TTC549 (cell line): ENCODE measurements around the gene CMAS.
"Not testable (repeated sequence)": the region's sequence is repeated elsewhere in the genome, so short reads cannot be mapped to it uniquely, and the experiment has no call there.

ENCODE experiments used
- FAIRE-seq: peaks from 2 replicates; lab custom pipeline; 2012; peaks lifted over from hg19 to GRCh38; lab: Jason Lieb, UNC

Gene CMAS

GRCh38 chr12:22046090-22046967 is at the start of gene CMAS:
Gene CMAS (plus strand): TSS chr12:22046218. CDS start chr12:22046304, 86 bp downstream.
- no peak for FAIRE-seq

GRCh38 chr12:21998295-21998694 is 47.7 kb upstream of the CMAS start:
- no peak for FAIRE-seq

- FAIRE-seq = no peak
Measured at GRCh38 chr12:21998782-21999181, 47.2 kb upstream of the CMAS start.

- FAIRE-seq = no peak
Measured at GRCh38 chr12:22002430-22002829, 43.6 kb upstream of the CMAS start.

- not testable (repeated sequence) for FAIRE-seq
Measured at GRCh38 chr12:22007794-22008193, 38.2 kb upstream of the CMAS start.

- FAIRE-seq = no peak
Measured at GRCh38 chr12:22008196-22008595, 37.8 kb upstream of the CMAS start.

GRCh38 chr12:22014041-22014782 is 31.8 kb upstream of the CMAS start:
- no peak for FAIRE-seq

- no peak for FAIRE-seq
Measured at GRCh38 chr12:22014783-22015144, 31.3 kb upstream of the CMAS start.

- FAIRE-seq = no peak
Measured at GRCh38 chr12:22016982-22017381, 29.0 kb upstream of the CMAS start.

GRCh38 chr12:22018860-22019259 is 27.2 kb upstream of the CMAS start:
- no peak for FAIRE-seq

GRCh38 chr12:22023489-22023888 is 22.5 kb upstream of the CMAS start:
- FAIRE-seq = not testable (repeated sequence)

GRCh38 chr12:22029491-22029890 is 16.5 kb upstream of the CMAS start:
- FAIRE-seq = no peak

- FAIRE-seq = no peak
Measured at GRCh38 chr12:22029991-22030390, 16.0 kb upstream of the CMAS start.

- FAIRE-seq = no peak
Measured at GRCh38 chr12:22032732-22033131, 13.3 kb upstream of the CMAS start.

GRCh38 chr12:22034709-22035506 is 11.1 kb upstream of the CMAS start:
- FAIRE-seq = no peak

- no peak for FAIRE-seq
Measured at GRCh38 chr12:22037947-22038346, 8.1 kb upstream of the CMAS start.

- no peak for FAIRE-seq
Measured at GRCh38 chr12:22038734-22039133, 7.3 kb upstream of the CMAS start.

- no peak for FAIRE-seq
Measured at GRCh38 chr12:22039361-22039760, 6.7 kb upstream of the CMAS start.

GRCh38 chr12:22042976-22043669 is 2.9 kb upstream of the CMAS start:
- FAIRE-seq = no peak

GRCh38 chr12:22043943-22044342 is 2.1 kb upstream of the CMAS start:
- no peak for FAIRE-seq

GRCh38 chr12:22044391-22044790 is 1.6 kb upstream of the CMAS start:
- no peak for FAIRE-seq

GRCh38 chr12:22046968-22047390 is 961 bp downstream of the CMAS start:
- FAIRE-seq = no peak
